NB4 (cell line): ENCODE data around the gene PIR.
A peak's percentile ranks its signal among the peaks of the same experiment; 100 is the strongest.

ENCODE experiments used
- DNase-seq: peaks from one replicate; pipeline ENCODE4 v3.0.0; 2010; ENCODE audit warnings: low read depth
- H3K4me3 ChIP-seq: one replicate; pipeline ENCODE4 v1.5.1; 2011; ENCODE audit warnings: mild to moderate bottlenecking, low read depth, low read length, moderate library complexity
- MYC ChIP-seq: IDR thresholded peaks from 2 replicates; pipeline ENCODE4 v1.6.1; 2011; ENCODE audit warnings: low read depth, low read length
- POLR2A ChIP-seq: IDR thresholded peaks from 2 replicates; pipeline ENCODE4 v1.6.1; 2011; ENCODE audit warnings: mild to moderate bottlenecking; ENCODE audit not compliant: insufficient read length; ENCODE audit errors: extremely low read depth
- TF ChIP-seq, protein P1 (sequence below): IDR thresholded peaks from one replicate; pipeline ENCODE4 v1.5.1; 2012; ENCODE audit warnings: low read depth, low read length
- TF ChIP-seq, protein P2 (sequence below): IDR thresholded peaks from 2 replicates; pipeline ENCODE4 v1.6.1; 2011; ENCODE audit warnings: low read depth, low read length

PIR gene

DNA sequence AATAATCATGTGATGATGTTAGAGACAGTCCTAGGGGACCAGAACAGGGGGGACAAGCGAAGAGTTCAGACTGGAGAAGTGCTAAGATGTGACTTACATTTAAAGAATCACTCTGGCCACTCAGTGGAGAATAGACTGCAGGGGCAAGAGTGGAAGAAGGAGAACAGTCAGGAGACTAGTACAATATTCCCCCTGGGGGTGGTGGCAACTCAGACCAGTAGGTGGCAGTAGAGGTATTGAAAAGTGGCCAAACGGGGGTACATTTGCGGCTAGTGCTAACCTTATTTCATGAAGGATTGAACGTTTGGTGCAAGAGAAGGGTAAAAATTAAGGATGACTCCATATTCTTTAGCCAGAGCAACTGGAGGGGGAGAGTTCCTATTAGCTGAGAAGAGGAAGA is 4.7 kb upstream of the PIR start:
- DNase-seq, result peak; percentile 68
- TF ChIP-seq, protein P1, sequence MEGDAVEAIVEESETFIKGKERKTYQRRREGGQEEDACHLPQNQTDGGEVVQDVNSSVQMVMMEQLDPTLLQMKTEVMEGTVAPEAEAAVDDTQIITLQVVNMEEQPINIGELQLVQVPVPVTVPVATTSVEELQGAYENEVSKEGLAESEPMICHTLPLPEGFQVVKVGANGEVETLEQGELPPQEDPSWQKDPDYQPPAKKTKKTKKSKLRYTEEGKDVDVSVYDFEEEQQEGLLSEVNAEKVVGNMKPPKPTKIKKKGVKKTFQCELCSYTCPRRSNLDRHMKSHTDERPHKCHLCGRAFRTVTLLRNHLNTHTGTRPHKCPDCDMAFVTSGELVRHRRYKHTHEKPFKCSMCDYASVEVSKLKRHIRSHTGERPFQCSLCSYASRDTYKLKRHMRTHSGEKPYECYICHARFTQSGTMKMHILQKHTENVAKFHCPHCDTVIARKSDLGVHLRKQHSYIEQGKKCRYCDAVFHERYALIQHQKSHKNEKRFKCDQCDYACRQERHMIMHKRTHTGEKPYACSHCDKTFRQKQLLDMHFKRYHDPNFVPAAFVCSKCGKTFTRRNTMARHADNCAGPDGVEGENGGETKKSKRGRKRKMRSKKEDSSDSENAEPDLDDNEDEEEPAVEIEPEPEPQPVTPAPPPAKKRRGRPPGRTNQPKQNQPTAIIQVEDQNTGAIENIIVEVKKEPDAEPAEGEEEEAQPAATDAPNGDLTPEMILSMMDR, result peak; percentile 61
- TF ChIP-seq POLR2A, result no peak
- no peak overlapping the region for H3K4me3 ChIP-seq

DNA sequence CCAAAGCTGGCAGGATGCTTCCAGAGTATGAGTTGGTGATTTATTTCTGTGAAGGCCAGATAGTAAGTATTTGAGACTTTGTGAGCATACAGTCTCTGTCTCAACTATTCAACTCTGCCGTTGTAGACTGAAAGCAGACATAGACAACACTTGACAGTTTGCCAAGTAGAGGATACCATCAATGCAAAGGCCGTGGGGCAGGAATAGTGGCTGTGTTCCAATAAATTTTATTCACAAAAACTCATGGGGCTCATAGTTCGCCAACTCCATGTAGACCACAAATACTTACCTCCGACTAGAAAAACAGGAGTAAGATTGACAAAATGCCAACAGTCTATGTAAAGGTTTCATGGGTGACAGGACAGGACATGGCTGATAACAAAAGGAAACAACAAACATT is 3.7 kb upstream of the PIR start:
- no peak for TF ChIP-seq MYC
- DNase-seq, result no peak
- no peak overlapping the region for H3K4me3 ChIP-seq

DNA sequence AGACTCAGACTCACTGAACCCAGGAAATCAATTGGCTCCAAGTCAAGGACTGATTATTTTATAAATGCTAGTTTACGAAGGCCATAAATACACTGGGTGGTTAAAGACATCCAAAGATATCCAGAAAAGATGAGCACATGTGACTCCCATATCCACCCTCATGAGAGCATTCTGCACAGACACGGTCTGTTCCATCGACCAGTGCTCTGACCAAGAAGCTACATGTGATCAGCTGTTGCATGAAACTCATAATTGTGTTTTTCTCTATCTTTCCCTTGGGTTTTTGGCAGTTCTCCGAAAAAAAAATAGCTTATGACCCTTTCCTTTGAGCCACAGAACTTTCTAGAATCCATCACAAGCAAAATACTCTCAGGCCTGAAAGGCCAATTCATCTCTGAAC is 2.7 kb upstream of the PIR start:
- DNase-seq, result no peak
- TF ChIP-seq, protein P1, result no peak
- TF ChIP-seq MYC (no peak), POLR2A (no peak)
- TF ChIP-seq, protein P2, sequence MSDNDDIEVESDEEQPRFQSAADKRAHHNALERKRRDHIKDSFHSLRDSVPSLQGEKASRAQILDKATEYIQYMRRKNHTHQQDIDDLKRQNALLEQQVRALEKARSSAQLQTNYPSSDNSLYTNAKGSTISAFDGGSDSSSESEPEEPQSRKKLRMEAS, result no peak
- no peak overlapping the region for H3K4me3 ChIP-seq

DNA sequence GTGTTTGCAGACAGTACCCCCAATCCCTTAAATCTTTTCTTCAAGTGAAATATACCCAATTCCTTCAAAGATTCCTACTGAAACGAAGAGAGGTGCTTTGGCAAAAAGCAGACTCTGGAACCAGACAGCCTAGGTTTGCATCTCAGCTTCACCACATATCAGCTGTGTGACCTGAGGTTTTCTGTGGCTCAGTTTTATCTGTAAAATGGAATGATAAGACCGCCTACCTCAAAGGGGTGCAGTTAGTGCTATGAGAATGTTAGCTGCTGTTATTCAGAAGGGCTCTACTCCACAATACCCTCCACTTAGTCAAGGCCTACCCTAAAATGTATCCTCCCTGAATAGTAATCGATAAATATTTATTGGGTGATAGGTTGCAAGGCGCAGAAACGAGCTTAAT is 664 bp downstream of the PIR start:
- H3K4me3 ChIP-seq, result peak overlapping the region; percentile 59
- TF ChIP-seq, protein P2, result no peak
- TF ChIP-seq, protein P1, result no peak
- TF ChIP-seq MYC (no peak), POLR2A (no peak)
- no peak for DNase-seq

DNA sequence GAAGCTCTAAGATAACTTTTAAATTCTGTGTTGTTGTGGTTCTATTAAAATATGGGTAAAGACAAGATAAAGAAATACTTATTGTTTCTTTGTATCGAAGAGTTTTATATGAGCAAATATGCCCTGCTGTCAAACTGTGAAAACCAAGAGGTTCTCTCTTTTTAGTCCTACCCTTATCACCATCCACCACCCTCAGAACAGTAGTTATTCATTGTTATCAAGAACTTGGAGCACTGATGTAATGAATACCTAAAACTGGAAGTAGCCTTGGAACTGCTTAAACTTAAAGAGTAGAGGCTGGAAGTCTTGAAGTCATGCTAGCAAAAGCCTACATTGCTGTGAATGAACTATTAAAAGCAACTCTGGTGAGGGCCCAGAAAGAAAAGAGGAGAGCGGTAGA is 9.2 kb downstream of the PIR start:
- no peak for DNase-seq
- no peak for TF ChIP-seq POLR2A
- no peak overlapping the region for H3K4me3 ChIP-seq

DNA sequence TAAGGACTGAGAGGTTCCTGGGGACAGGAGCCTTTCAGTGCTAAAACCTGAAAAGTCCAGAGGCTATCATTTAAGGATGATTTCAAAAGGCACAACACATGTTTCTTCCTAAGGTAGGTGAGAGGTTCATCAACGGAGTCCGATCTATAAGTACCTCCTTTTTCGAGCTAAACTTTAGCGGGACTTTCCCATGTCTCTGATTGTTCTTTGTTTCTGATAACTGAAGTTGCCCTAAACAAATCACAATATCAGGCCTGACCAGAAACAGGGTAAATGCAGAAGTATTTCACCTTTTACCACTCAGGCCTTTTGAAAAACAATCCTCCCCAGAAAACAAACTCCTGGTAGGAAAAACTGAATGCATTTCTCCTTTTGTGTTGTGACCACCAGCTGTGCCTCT is 17.6 kb downstream of the PIR start:
- TF ChIP-seq POLR2A, result no peak
- TF ChIP-seq, protein P1, result no peak
- TF ChIP-seq, protein P2, result no peak
- no peak for TF ChIP-seq MYC
- DNase-seq, result no peak
- H3K4me3 ChIP-seq, result no peak overlapping the region

DNA sequence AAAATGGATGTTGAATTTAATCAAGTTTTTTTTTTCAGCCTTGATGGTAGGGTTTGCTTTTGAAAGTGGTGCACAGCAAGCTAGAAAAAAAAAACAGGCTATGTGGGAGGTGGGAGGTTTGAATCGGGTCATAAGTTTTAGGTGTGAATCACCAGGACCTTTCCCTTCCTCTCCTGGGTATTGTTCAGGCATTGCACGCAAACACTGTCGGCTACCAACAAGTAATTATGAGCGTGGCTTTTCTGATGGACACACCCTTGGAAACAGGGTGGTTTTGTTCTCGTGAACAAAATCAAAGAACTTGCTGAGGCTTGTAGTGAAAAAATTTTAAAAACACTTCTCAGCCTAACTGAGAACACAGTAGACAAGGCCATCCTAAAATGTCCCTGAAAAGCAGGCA is 18.1 kb downstream of the PIR start:
- no peak overlapping the region for H3K4me3 ChIP-seq

More for the DNA sequence above, 18.1 kb downstream of the PIR start:
- TF ChIP-seq, protein P2, result no peak
- TF ChIP-seq POLR2A, result no peak
- no peak for TF ChIP-seq MYC
- TF ChIP-seq, protein P1, result no peak
- no peak for DNase-seq
